Lung (tissue), 12 donors: Measurements from ENCODE around the gene CDH1. TPM values are rescaled to one million over a fixed set of nuclear protein-coding genes. Genes with fewer than 3 reads are reported as not detected.
"Not testable (repeated sequence)": the region's sequence is repeated elsewhere in the genome, so short reads cannot be mapped to it uniquely, and the experiment has no call there.

Experiments
- ATAC-seq: fragments of 200-7000 bp; cut with Tn5 transposase; one replicate; pipeline ENCODE4 v1.9.1; 2020; ENCODE audit warnings: moderate number of reproducible peaks; ENCODE audit not compliant: insufficient read depth, low FRiP score
- DNase-seq, 3 donors: peaks; one replicate each; pipeline ENCODE4 v3.0.0-alpha.2; 2013 to 2017
- H3K27ac ChIP-seq, 2 donors: one replicate each; pipeline ENCODE4 v1.5.1; 2013; ENCODE audit warnings: mild to moderate bottlenecking in 2 of 2, moderate library complexity in 2 of 2, control low read depth in 1 of 2, inconsistent platforms in 1 of 2, low read depth in 1 of 2, low read length in 1 of 2
- H3K27me3 ChIP-seq, 3 donors: one replicate each; pipeline ENCODE4 v1.5.1; 2013; ENCODE audit warnings: low read length in 2 of 3; ENCODE audit not compliant: control insufficient read depth in 3 of 3, insufficient read depth in 3 of 3
- H3K36me3 ChIP-seq, 4 donors: one replicate each; pipeline ENCODE4 v1.5.1; 2013; ENCODE audit warnings: low read length in 4 of 4, mild to moderate bottlenecking in 1 of 4, moderate library complexity in 1 of 4; ENCODE audit not compliant: control insufficient read depth in 4 of 4, insufficient read depth in 4 of 4
- H3K4me1 ChIP-seq, 5 donors: one replicate each; pipeline ENCODE4 v1.5.1; 2013; ENCODE audit warnings: low read length in 5 of 5, mild to moderate bottlenecking in 2 of 5, moderate library complexity in 1 of 5; ENCODE audit not compliant: control insufficient read depth in 5 of 5, insufficient read depth in 5 of 5
- H3K4me3 ChIP-seq: one replicate; pipeline ENCODE4 v1.5.1; 2013; ENCODE audit warnings: mild to moderate bottlenecking, control low read depth, moderate library complexity
- H3K9ac ChIP-seq, 2 donors: one replicate each; pipeline ENCODE4 v1.5.1; 2013; ENCODE audit warnings: low read length in 2 of 2, control low read depth in 1 of 2; ENCODE audit not compliant: insufficient read depth in 1 of 2
- H3K9me3 ChIP-seq, 4 donors: one replicate each; pipeline ENCODE4 v1.5.1; 2013; ENCODE audit warnings: low read length in 3 of 4, mild to moderate bottlenecking in 1 of 4, moderate library complexity in 1 of 4; ENCODE audit not compliant: control insufficient read depth in 4 of 4, insufficient read depth in 3 of 4
- WGBS, 2 donors: extraction: QIAGEN DNeasy Blood & Tissue Kit; methylation state at CpG; one replicate each; pipeline ENCODE4 v1.1.7; 2013; 5-methylcytosine and 5-hydroxymethylcytosine counted together
- polyA plus RNA-seq, 2 donors: library from polyadenylated mRNA; stranded (reverse); fragments of 200-250 nt; gene quantifications; one replicate each; pipeline ENCODE4 v1.2.1, GENCODE V29; 2013
- total RNA-seq, 2 donors: library from RNA; depleted of rRNA in 1 of 2; stranded (reverse); fragments of >200 nt in 1 of 2; gene quantifications; one replicate each; pipeline ENCODE4 v1.2.1, GENCODE V29; 2014 to 2021
- TF ChIP-seq, protein P1 (sequence below): IDR thresholded peaks from 2 replicates; pipeline ENCODE4 v1.5.1; 2012; ENCODE audit warnings: mild to moderate bottlenecking; ENCODE audit errors: control extremely low read depth, extremely low read depth
- donor health status: control.
- donor health status: control.
- donor health status: Bipolar disorder and iron deficiency.
- donor health status: healthy.
- donor health status: DM: yes; HTN: yes; CAD: no.

CDH1 gene
- total and polyA plus RNA-seq, 4 donors, result 33.2 to 227 (median 95.2) TPM

GRCh38 chr16:68835970-68836369, 98.9 kb downstream of the CDH1 start:
- no peak overlapping the region for H3K4me3 ChIP-seq
- H3K27me3 ChIP-seq, result no peaks in the 10 kb centered on the region
- TF ChIP-seq, protein P1, sequence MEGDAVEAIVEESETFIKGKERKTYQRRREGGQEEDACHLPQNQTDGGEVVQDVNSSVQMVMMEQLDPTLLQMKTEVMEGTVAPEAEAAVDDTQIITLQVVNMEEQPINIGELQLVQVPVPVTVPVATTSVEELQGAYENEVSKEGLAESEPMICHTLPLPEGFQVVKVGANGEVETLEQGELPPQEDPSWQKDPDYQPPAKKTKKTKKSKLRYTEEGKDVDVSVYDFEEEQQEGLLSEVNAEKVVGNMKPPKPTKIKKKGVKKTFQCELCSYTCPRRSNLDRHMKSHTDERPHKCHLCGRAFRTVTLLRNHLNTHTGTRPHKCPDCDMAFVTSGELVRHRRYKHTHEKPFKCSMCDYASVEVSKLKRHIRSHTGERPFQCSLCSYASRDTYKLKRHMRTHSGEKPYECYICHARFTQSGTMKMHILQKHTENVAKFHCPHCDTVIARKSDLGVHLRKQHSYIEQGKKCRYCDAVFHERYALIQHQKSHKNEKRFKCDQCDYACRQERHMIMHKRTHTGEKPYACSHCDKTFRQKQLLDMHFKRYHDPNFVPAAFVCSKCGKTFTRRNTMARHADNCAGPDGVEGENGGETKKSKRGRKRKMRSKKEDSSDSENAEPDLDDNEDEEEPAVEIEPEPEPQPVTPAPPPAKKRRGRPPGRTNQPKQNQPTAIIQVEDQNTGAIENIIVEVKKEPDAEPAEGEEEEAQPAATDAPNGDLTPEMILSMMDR, result no peak
- WGBS, 2 donors, result 84 to 93% methylated on average over 5 of the region's 5 CpGs
- no peaks in the 10 kb centered on the region for H3K9me3 ChIP-seq
- no peak overlapping the region for H3K27ac ChIP-seq
- H3K36me3 ChIP-seq, result peaks cover 0 to 3% (median 0%) of the 10 kb centered on the region in 4 donors
- DNase-seq (no peak), ATAC-seq (no peak)
- H3K9ac ChIP-seq, result no peak overlapping the region
- H3K4me1 ChIP-seq, result no peaks in the 10 kb centered on the region

GRCh38 chr16:68839831-68840230, 102.7 kb downstream of the CDH1 start:
- Histone ChIP-seq H3K9ac (no peak overlapping the region), H3K27me3 (no peaks in the 10 kb centered on the region), H3K27ac (no peak overlapping the region), H3K9me3 (no peaks in the 10 kb centered on the region), H3K4me1 (peaks cover 0 to 5% (median 0%) of the 10 kb centered on the region in 5 donors), H3K36me3 (no peaks in the 10 kb centered on the region), H3K4me3 (no peak overlapping the region)
- 80 to 86% methylated on average over 4 of the region's 4 CpGs for WGBS, 2 donors
- peak in 2 of 3 donors; percentile 22 to 42 for DNase-seq
- TF ChIP-seq, protein P1, result no peak
- ATAC-seq, result no peak

DNA sequence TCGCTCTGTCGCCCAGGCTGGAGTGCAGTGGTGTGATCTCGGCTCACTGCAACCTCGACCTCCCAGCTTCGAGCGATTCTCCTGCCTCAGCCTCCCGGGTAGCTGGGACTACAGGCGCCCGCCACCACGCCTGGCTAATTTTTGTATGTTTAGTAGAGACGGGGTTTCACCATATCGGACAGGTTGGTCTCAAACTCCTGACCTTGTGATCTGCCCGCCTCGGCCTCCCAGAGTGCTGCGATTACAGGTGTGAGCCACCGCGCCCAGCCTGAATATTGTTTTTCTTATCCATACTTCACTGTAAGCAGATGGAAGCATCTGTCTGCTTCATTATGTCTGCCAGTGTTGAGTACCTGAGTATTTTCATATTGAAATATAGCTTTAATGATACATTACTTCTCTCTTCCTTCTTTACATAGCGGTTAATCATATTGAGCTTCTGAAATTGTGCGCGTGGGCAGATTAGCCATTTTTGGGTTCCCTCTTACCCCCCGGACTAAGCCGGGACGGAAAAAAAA, 105.9 kb downstream of the CDH1 start:
- WGBS, 2 donors, result 55 to 56% methylated on average over 23 of the region's 23 CpGs
- not testable (repeated sequence) for H3K36me3 ChIP-seq, H3K9me3 ChIP-seq, H3K27me3 ChIP-seq, H3K4me1 ChIP-seq, ATAC-seq, DNase-seq
- Histone ChIP-seq H3K4me3 (peak overlapping the region; percentile 92), H3K27ac (peak overlapping the region; percentile 91 to 95), H3K9ac (peak overlapping the region in 1 of 2 donors; percentile 55)

GRCh38 chr16:68843482-68844210, 106.6 kb downstream of the CDH1 start, which contains the start of gene TANGO6:
Gene TANGO6 (plus strand): TSS chr16:68843531. CDS start chr16:68843618, 87 bp downstream.
- peak within 1 kb of the TSS; percentile 91 to 95 for H3K27ac ChIP-seq
- WGBS, 2 donors, result 0 to 1% methylated on average over 55 of the region's 55 CpGs
- no peaks in the 10 kb centered on the region for H3K9me3 ChIP-seq
- H3K27me3 ChIP-seq, result no peaks in the 10 kb centered on the region
- H3K9ac ChIP-seq, result peak within 1 kb of the TSS in 1 of 2 donors; percentile 61
- peak within 1 kb of the TSS; percentile 92 for H3K4me3 ChIP-seq
- TF ChIP-seq, protein P1, result no peak
- peaks cover 0 to 5% (median 0%) of the 10 kb centered on the region in 5 donors for H3K4me1 ChIP-seq
- ATAC-seq (peak; percentile 90), DNase-seq (peak; percentile 89 to 93 (median 92))
- no peaks in the 10 kb centered on the region for H3K36me3 ChIP-seq
